ENCODE data around the gene NRG2. TPM values are rescaled to one million over a fixed set of nuclear protein-coding genes. Genes with fewer than 3 reads are reported as not detected.

The NRG2 gene
- total and polyA plus RNA-seq, 2 experiments from 2014 or later, result 0.37 to 1.3 TPM

- no peak for TF ChIP-seq ZNF462 (CRISPR knock-in tag; IDR thresholded peaks at IDR 0.05)
- no peak for TF ChIP-seq EZH2 (IDR thresholded peaks at IDR 0.05; ENCODE audit: low read depth, unreplicated experiment)
- no peak for TF ChIP-seq JUNB (IDR thresholded peaks at IDR 0.05; ENCODE audit: unreplicated experiment)
- no peak for TF ChIP-seq REST (IDR thresholded peaks at IDR 0.05; ENCODE audit: unreplicated experiment)
- no peak for TF ChIP-seq ZNF114 (CRISPR knock-in tag; IDR thresholded peaks at IDR 0.05)
- no peak for TF ChIP-seq ZNF331 (CRISPR knock-in tag; IDR thresholded peaks at IDR 0.05; ENCODE audit: low read depth)
- TF ChIP-seq POLR2AphosphoS5 (IDR thresholded peaks at IDR 0.05; ENCODE audit: low read depth), result no peak
Observed at GRCh38 chr5:139956342-139956741, 86.8 kb downstream of the NRG2 start (continued).

Data from GM23338 (cell line).